Stimulated activated naive CD8-positive, alpha-beta T cell treated with anti-CD3 and anti-CD28 coated beads, Interleukin-15, amount 100 ng/mL, for 72 hours (primary cell): ENCODE results near the gene KRT35.

Experiments used
- ATAC-seq: fragments of 150-1000 bp; cut with Tn5 transposase; 2 replicates; pipeline ENCODE4 v1.10.0; 2021; ENCODE audit warnings: mild to moderate bottlenecking, moderate library complexity
- DNase-seq, 2 donors: peaks; one replicate each; pipeline ENCODE4 v3.0.0; 2021 to 2022
- H3K27ac Mint-ChIP-seq, 2 donors: one replicate each; pipeline ENCODE4 v1.8.0; 2022; ENCODE audit warnings: mild to moderate bottlenecking in 2 of 2, mixed read lengths in 2 of 2, moderate library complexity in 2 of 2
- H3K27me3 Mint-ChIP-seq: one replicate; pipeline ENCODE4 v1.8.0; 2022; ENCODE audit warnings: mixed read lengths
- H3K4me1 Mint-ChIP-seq: one replicate; pipeline ENCODE4 v1.8.0; 2022; ENCODE audit warnings: mild to moderate bottlenecking, mixed read lengths
- H3K4me3 Mint-ChIP-seq, 2 donors: one replicate each; pipeline ENCODE4 v1.8.0; 2022; ENCODE audit warnings: mild to moderate bottlenecking in 2 of 2, mixed read lengths in 2 of 2, moderate library complexity in 1 of 2
- H3K9me3 Mint-ChIP-seq, 2 donors: one replicate each; pipeline ENCODE4 v1.8.0; 2022; ENCODE audit warnings: mixed read lengths in 2 of 2

KRT35 gene

DNA sequence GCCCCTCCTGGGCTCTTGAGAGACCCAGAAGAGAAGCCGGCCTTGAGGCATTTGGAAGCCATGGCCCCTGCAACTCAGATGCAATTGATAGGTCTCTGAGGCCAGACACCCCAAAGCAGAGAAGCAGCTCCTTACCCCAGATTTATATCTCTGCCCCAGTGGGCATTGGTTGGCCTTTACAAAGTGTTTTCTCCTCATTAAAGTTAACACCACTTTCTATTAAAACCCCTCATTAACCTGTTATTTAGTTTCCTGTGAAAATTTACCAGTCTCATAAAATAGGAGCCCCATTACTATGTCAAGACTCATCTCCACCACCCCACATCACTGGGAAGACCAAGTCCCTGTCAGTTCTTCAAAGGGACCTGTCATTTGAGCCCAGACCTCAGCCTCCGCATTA lies at the start of gene KRT35:
Gene KRT35 (minus strand): TSS at position 116 of the 400 bp plus-strand sequence. CDS start 54 bp downstream, at position 62.
- no peak within 1 kb of the TSS for H3K4me3 Mint-ChIP-seq
- H3K27ac Mint-ChIP-seq = peak within 1 kb of the TSS in 1 of 2 donors; percentile 75
- no peaks in the 10 kb centered on the region for H3K9me3 Mint-ChIP-seq
- H3K4me1 Mint-ChIP-seq = no peaks in the 10 kb centered on the region
- DNase-seq = no peak
- ATAC-seq = no peak
- H3K27me3 Mint-ChIP-seq = peaks cover 2% of the 10 kb centered on the region

DNA sequence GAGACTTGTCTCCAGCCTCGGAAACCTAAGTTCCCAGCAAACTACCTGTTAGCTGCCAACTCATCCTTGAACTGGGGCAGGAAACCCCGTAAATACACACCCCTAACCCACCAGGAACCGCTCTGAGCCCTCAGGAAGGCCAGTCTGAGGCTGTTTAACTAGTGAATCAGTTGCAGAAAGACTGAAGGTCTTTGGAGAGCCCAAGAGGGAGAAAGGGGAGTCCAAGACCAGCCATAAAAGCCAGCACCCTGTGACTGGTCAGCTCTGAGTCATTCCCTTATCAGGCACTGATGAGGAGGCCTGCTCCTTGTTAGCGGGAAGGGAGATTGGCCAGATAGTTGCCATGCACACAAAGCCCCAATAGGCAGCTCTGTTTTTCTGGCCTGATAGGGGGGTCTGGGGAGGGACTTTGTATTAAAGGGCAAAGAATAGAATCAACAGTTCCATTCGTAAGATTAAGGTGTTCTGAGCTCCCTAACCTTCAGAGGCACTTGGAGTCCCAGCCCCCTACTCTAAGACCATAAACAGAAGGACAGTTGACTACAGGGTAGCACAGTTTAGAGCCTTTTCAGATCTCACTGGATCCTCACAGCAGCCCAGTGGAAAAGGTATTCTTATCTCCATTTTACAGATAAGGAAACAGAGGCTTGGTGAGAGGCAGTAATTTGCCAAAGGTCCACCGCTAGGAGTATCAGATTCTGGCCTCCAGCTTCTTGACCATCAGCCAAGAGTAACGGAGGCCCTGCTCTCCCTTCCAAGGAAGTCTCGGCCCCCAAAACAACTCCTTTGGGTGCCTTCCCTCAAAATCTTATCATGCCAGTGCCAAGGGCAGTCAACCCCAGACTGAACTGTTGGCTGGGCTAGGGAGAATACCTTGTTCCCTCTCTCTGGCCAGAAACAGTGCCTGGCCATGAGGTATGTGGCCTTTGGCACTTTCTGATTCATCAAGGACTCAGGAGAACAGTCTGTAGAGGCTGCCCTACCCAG lies 49.4 kb upstream of the KRT35 start:
- Mint-ChIP-seq H3K27me3 (peaks cover 86% of the 10 kb centered on the region), H3K9me3 (no peaks in the 10 kb centered on the region), H3K4me3 (no peak overlapping the region), H3K27ac (no peak overlapping the region), H3K4me1 (peaks cover 24% of the 10 kb centered on the region)
- DNase-seq = no peak
- ATAC-seq = no peak

DNA sequence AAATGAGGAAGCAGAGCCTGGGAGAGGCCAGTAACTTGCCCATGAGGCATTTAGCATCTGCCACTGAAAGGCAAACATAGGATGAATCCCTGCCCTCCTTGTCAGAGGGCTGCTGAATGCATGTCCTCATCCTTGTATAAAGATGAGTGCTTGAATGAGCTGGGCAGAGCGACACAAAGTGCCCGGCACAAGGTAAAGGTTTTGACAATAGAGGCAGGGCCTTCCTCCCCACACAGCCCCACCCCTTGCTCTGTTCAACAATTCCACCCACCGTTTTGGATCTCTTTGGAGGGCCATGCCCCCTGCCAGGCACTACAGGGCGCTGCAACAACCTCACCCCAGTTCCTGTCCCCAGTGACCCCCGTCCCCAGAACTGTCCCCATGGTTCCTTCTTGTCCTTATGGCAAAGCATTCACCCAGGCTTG lies 48.6 kb upstream of the KRT35 start:
- Mint-ChIP-seq H3K27me3 (peaks cover 80% of the 10 kb centered on the region), H3K9me3 (no peaks in the 10 kb centered on the region), H3K27ac (no peak overlapping the region), H3K4me1 (peaks cover 24% of the 10 kb centered on the region), H3K4me3 (no peak overlapping the region)
- DNase-seq (no peak), ATAC-seq (no peak)

DNA sequence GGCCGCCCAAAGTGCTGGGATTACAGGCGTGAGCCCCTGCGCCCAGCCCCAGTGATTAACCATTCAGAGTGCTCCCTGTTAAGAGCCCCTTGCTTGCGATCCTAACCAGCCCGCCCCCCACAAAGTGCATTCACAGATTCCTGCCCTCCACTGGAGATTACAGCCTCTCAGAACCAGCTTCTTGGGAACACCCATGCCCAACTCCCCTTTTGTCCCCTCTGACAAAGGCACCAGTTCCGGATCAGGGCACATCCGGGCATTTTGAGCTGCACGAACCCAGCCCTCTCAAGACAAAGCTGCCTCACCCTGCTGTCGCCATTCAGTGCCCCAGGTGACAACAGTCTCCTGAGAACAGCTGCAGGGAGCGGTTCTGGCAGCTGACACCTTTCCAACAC lies 48.0 kb upstream of the KRT35 start:
- Mint-ChIP-seq H3K4me3 (peak overlapping the region; percentile 53 to 76), H3K27ac (no peak overlapping the region), H3K4me1 (peaks cover 24% of the 10 kb centered on the region), H3K9me3 (no peaks in the 10 kb centered on the region), H3K27me3 (peaks cover 80% of the 10 kb centered on the region)
- DNase-seq = no peak
- no peak for ATAC-seq

DNA sequence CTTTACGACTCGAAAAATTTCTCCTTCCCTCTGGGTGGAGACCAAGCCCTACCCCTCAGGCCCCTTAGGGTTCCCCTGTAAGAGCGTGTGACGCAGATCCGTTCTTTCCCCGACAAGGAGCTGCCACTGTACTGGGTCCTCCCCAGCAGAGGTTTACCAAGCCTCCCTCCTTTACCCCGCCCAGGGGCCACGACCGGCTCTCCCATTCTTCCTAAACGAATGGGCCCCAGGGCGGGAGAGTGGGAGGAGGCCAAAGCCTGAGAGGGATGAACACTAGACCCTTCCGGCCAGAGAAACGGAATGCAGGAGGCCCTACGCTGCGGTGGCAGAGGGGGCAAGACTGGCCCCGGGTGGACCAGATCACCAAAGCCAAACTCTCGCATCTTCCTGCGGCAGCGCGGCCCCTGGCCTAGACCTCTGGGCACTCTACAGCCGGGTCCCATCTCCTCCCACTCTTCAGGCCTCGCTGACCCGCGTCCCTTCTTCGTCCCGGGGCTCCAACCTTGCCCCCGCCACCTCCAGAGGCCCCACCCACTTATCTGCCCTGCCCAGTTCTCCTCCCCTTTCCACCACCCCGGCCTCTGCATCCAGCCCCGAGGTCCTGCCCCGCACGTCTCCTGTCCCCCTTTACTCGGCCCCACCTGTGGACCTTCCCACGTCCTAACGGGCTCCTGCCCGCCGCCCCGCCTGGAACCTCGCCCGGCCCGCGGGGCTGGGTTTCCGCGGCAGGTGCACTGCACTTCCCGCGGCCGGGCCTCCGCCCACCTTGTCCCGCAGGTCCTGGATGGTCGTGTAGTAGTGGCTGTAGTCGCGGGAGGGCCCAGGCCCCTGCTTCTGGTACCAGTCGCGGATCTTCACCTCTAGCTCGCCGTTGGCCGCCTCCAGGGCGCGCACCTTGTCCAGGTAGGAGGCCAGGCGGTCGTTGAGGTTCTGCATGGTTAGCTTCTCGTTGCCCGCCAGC lies 46.4 kb upstream of the KRT35 start:
- no peak overlapping the region for H3K27ac Mint-ChIP-seq
- peaks cover 67% of the 10 kb centered on the region for H3K27me3 Mint-ChIP-seq
- DNase-seq = no peak
- peak; percentile 23 for ATAC-seq
- H3K4me1 Mint-ChIP-seq = peaks cover 24% of the 10 kb centered on the region
- H3K4me3 Mint-ChIP-seq = peak overlapping the region; percentile 47 to 76
- H3K9me3 Mint-ChIP-seq = no peaks in the 10 kb centered on the region

DNA sequence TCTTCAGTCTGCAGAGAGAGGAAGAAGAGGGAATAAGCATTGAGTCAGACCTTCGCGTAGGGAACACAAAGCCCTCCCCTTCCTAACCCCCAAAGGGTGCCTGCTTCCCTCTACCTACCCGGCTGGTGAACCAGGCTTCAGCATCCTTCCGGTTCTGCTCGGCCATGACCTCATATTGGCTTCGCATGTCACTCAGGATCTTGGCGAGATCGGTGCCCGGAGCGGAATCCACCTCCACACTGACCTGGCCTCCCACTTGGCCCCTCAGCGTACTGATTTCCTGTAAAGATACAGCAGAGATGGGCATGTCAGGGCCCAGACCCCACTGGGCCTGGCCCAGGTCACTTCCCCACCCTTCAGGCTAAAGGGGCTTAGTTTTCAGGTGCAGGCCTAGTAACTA lies 43.3 kb upstream of the KRT35 start:
- no peak for ATAC-seq
- Mint-ChIP-seq H3K4me3 (no peak overlapping the region), H3K9me3 (no peaks in the 10 kb centered on the region), H3K27ac (no peak overlapping the region), H3K27me3 (peaks cover 36% of the 10 kb centered on the region), H3K4me1 (peaks cover 24% of the 10 kb centered on the region)
- no peak for DNase-seq

DNA sequence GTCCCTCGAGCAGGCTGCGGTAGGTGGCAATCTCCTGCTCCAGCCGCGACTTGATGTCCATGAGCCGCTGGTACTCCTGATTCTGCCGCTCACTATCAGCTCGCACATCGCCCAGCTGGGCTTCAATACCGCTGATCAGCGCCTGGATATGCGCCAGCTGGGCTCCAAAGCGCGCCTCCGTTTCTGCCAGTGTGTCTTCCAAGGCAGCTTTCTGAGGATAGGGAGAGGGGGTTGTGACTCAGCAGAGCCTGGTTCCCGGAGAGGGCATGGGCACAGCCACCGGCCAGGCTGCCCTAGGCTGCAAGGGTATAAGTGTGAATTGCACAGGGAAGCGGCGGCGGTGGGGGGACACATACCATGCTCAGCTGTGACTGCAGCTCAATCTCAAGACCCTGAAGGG lies 42.8 kb upstream of the KRT35 start:
- ATAC-seq (no peak), DNase-seq (no peak)
- Mint-ChIP-seq H3K4me1 (peaks cover 19% of the 10 kb centered on the region), H3K27me3 (peaks cover 32% of the 10 kb centered on the region), H3K9me3 (no peaks in the 10 kb centered on the region), H3K4me3 (no peak overlapping the region), H3K27ac (no peak overlapping the region)

DNA sequence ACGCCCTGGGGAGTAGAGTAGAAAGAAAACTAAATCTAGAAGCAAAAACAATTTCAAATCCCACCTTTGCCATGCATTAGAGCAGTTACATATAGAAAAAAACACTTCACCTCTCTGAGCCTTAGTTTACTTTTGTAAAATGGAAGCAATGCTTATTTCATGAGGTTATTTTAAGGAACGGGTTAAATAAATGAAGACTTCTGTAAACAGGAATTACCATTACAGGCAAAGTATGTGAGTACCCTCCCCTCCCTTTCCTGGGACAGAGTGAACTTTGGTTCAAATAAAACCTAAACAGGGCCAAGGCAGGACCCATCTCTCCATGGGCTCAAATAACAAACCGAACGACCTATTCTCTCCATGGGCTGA lies 42.3 kb upstream of the KRT35 start:
- H3K9me3 Mint-ChIP-seq = no peaks in the 10 kb centered on the region
- H3K4me3 Mint-ChIP-seq = no peak overlapping the region
- peaks cover 13% of the 10 kb centered on the region for H3K4me1 Mint-ChIP-seq
- H3K27ac Mint-ChIP-seq = no peak overlapping the region
- no peak for ATAC-seq
- peaks cover 26% of the 10 kb centered on the region for H3K27me3 Mint-ChIP-seq
- DNase-seq = no peak

DNA sequence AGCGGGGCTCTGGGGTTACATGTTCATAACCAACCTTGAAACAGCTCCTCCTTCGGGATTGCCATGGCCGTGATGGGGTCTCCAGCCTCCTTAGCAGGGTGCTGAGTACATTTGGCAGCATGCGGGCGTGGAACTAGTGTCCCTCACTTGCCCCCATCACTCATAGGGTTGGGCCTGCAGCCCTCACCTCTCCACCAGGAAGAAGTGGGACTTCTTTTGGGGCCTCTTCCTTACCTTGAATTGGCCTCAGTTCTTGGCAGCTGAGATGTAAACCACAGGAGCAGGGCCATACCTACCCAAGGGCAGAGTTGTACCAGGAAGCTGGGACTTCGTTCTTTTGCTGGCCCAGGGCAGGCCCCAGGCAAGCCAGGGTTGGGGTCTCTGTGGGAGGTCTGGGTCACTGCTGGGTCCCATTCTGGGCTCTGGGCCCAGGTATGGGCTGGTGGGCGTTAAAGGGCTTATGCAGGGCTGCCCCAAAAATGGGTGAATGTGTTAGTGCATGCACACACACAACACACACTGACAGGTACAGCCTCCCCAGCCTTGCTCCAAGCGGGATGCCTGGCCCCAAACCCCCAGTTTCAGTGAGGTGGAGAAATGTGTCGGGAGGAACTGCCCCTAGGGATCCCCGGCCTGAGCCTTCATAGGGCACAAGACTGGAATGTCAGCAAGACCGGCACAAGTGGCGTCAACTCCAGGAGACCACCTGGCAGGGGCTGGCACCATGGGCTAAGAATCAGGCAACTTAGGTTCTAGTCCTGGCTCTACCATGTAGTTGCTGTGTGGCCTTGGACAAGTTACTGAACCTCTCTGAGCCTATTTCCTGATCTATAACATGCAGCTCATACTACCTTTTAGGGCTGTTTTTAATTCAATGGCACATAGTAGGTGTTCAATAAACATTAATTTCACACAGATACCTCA lies 41.6 kb upstream of the KRT35 start:
- Mint-ChIP-seq H3K27me3 (peaks cover 19% of the 10 kb centered on the region), H3K9me3 (no peaks in the 10 kb centered on the region), H3K4me3 (no peak overlapping the region), H3K27ac (no peak overlapping the region), H3K4me1 (peaks cover 7% of the 10 kb centered on the region)
- no peak for DNase-seq
- ATAC-seq = no peak

DNA sequence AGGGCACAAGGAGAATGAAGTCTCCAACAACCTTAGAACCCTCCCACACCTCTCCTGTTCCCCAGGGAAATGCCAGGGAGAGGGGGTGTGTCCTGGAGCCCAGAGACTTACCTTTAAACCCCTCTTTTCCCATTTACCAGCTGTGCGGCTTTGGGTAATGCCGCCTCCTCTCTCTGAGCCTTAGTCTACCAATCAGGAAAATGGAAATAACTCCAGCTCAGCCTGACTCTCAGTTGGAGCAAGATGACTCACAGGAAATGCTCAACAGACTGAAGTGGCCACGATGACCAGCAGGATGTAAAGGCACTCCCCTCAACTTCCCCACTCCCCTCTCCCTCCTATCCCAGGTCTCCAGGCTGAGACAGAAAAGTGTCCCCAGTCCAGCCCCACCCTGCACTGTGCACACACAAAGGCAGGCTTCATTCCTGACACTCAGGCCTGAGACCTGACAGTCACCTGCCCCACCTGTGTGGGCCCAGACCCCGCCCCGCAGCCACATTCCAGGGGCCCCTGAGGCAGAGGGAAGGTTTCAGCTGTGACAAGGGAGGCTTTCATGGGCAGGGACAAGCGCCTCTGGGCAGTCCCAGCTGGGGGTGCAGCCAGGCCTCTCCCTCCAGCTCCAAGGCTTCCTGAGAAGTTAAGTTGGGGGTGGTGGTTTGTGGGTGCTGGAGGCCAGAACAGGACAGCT lies 40.8 kb upstream of the KRT35 start:
- Mint-ChIP-seq H3K9me3 (no peaks in the 10 kb centered on the region), H3K4me1 (no peaks in the 10 kb centered on the region), H3K27me3 (peaks cover 11% of the 10 kb centered on the region), H3K27ac (no peak overlapping the region), H3K4me3 (no peak overlapping the region)
- ATAC-seq (no peak), DNase-seq (no peak)

DNA sequence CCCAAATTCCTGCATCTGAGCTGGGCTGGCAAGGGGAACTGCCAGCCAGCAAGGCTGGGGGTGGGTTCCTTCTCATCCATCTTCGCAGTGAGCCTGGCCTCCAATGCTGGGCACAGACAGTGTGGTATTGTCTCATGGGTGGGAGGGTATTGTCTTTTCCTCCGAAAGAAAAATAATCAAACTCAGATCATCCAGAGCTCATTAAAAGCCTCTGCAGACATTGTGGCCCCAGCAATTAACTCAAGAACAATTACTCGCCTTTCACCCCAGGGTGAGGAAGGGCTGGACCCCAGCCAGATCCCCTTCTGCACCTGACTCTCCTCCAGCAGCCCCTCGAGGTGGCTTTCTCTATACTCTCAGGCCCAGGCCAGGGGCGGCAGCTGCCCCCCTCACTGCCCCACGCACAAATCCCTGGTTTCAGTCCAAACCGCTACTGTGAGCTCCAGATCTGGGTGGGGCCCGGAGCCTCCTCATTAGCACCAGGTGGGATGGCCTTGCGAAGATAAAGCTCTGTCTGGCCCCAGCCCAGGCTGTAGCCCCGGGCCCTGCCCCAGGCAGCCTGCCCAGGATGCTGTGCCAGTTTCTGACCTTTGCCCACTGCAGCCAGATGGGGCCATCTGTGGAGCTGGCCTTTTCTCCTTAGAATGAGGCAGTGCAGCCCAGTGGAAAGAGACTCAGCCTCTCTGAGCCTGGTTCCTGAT lies 40.0 kb upstream of the KRT35 start:
- DNase-seq (no peak), ATAC-seq (no peak)
- H3K27ac Mint-ChIP-seq = no peak overlapping the region
- H3K27me3 Mint-ChIP-seq = peaks cover 6% of the 10 kb centered on the region
- no peaks in the 10 kb centered on the region for H3K4me1 Mint-ChIP-seq
- no peaks in the 10 kb centered on the region for H3K9me3 Mint-ChIP-seq
- no peak overlapping the region for H3K4me3 Mint-ChIP-seq

DNA sequence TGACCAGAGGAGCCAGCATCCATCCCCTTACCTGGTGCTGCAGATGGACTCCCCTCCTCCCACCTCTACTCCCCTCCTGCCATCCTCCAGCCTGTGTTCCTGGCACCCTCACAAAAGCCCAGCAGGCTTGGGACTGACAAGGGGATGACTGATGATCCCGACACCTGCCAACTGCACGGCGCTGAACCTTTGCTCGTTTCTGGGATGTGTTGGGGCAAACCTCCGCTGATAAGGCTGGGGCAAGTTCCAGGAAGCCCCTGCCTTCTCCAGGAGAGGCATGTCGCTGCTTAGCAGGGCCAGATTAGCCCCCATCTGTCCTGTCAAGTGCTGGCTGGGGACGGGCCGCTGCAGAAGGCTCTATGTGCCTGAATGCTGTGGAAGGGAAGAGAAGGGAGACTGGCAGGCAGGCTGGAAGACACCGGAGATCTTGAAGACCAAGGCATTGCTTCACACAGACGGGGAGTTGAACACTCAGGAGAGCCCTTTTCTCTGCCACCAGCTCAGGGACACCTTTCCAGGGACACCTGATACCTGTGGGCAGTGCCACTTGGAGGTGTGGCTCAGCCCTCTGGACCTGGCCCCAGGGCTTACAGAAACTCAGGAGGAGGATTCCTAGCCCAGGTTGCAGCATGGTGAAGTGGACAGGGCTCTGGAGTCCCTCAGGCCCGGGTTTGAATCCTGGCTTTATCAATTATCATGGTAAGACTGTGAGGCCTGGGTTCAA lies 38.7 kb upstream of the KRT35 start:
- Mint-ChIP-seq H3K4me1 (no peaks in the 10 kb centered on the region), H3K4me3 (no peak overlapping the region), H3K27ac (peak overlapping the region in 1 of 2 donors; percentile 55), H3K27me3 (no peaks in the 10 kb centered on the region), H3K9me3 (no peaks in the 10 kb centered on the region)
- DNase-seq (no peak), ATAC-seq (no peak)

DNA sequence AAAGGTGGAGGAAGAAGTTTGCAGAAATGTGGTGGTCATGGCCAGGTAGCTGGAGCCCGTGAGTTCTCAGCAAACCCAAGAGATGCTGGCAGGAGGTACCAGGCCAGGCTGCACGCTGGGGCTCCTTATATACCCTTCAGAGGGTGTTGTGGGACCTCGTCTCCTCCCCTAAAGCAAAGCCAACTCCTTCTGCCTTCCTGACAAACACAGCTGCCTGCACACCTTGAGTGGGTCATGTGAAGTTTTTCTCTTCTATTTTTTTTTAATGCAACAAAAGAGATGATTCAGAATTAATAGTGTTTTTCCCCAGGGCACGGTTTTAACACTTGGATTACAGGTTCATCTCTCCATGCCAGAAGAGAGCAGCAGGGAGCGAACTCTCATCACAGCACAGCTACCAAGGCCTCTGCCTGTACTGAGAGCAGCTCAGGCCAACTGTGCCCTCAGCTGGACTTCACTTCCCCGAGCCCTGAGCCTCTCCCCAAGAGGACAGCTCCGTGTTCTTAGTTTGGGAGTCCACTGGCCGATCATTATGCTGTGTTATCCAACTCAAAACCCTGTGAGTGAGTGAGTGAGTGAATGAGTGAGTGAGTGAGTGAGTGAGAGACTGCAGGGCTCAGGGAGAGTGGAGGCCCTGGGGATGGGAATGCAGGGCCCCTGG lies 38.0 kb upstream of the KRT35 start, which contains the start of gene KRT15:
Gene KRT15 (minus strand): TSS at position 102 of the 661 bp plus-strand sequence. CDS start 63 bp downstream, at position 39.
- H3K4me3 Mint-ChIP-seq = no peak within 1 kb of the TSS
- no peaks in the 10 kb centered on the region for H3K4me1 Mint-ChIP-seq
- no peaks in the 10 kb centered on the region for H3K9me3 Mint-ChIP-seq
- H3K27me3 Mint-ChIP-seq = no peaks in the 10 kb centered on the region
- no peak for DNase-seq
- H3K27ac Mint-ChIP-seq = peak within 1 kb of the TSS; percentile 55 to 73
- ATAC-seq = no peak
